Stimulated activated effector memory CD8-positive, alpha-beta T cell treated with anti-CD3 and anti-CD28 coated beads, Interleukin-12 subunit alpha, Interleukin-12 subunit beta, amount 100 ng/mL, for 72 hours (primary cell): ENCODE measurements around the gene MIA2.
"Not testable (repeated sequence)": the region's sequence is repeated elsewhere in the genome, so short reads cannot be mapped to it uniquely, and the experiment has no call there.

ENCODE experiments used
- ATAC-seq: fragments of 150-1000 bp; cut with Tn5 transposase; 2 replicates; pipeline ENCODE4 v1.10.0; 2021
- DNase-seq, 2 donors: peaks; one replicate each; pipeline ENCODE4 v3.0.0; 2021 to 2022; ENCODE audit warnings: low spot score in 2 of 2
- H3K27ac Mint-ChIP-seq: one replicate; pipeline ENCODE4 v1.8.0; 2022; ENCODE audit warnings: mild to moderate bottlenecking, mixed read lengths
- H3K36me3 Mint-ChIP-seq: one replicate; pipeline ENCODE4 v1.8.0; 2022; ENCODE audit warnings: mild to moderate bottlenecking, mixed read lengths
- H3K4me1 Mint-ChIP-seq: one replicate; pipeline ENCODE4 v1.8.0; 2022; ENCODE audit warnings: mixed read lengths
- H3K4me3 Mint-ChIP-seq: one replicate; pipeline ENCODE4 v1.8.0; 2022; ENCODE audit warnings: mild to moderate bottlenecking, mixed read lengths
- H3K9me3 Mint-ChIP-seq: one replicate; pipeline ENCODE4 v1.8.0; 2022; ENCODE audit warnings: mixed read lengths

The MIA2 gene

DNA sequence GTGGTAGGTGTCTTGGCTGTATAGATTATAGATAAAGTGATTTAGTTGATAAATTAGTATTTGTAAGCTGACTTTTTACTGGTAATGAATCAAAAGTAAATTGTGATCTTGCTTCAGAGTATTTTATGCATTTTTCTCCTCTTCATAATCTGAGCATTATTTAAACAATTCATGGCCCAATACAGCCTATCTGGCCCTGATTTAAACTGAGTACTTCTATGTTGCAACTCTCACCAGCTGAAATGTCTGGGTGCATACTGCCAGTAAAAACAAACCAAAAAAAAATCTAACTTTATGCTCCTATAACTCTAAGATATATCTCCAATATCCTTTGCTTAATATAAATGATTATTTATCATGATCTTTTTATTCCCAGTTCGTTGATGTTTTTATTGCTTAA, 86.6 kb downstream of the MIA2 start:
- no peak overlapping the region for H3K4me3 Mint-ChIP-seq
- DNase-seq, result no peak
- no peaks in the 10 kb centered on the region for H3K4me1 Mint-ChIP-seq
- ATAC-seq, result no peak
- H3K36me3 Mint-ChIP-seq, result peaks cover 62% of the 10 kb centered on the region
- no peak overlapping the region for H3K27ac Mint-ChIP-seq
- no peaks in the 10 kb centered on the region for H3K9me3 Mint-ChIP-seq

GRCh38 chr14:39322807-39323206, 89.1 kb downstream of the MIA2 start:
- DNase-seq (no peak), ATAC-seq (no peak)
- Mint-ChIP-seq H3K4me1 (peaks cover 4% of the 10 kb centered on the region), H3K9me3 (no peaks in the 10 kb centered on the region), H3K4me3 (no peak overlapping the region), H3K36me3 (peaks cover 68% of the 10 kb centered on the region), H3K27ac (no peak overlapping the region)

- Mint-ChIP-seq H3K36me3 (peaks cover 74% of the 10 kb centered on the region), H3K27ac (no peak overlapping the region), H3K9me3 (no peaks in the 10 kb centered on the region), H3K4me1 (peaks cover 16% of the 10 kb centered on the region), H3K4me3 (no peak overlapping the region)
- ATAC-seq (no peak), DNase-seq (no peak)
Measured at GRCh38 chr14:39324097-39324496, 90.4 kb downstream of the MIA2 start.

DNA sequence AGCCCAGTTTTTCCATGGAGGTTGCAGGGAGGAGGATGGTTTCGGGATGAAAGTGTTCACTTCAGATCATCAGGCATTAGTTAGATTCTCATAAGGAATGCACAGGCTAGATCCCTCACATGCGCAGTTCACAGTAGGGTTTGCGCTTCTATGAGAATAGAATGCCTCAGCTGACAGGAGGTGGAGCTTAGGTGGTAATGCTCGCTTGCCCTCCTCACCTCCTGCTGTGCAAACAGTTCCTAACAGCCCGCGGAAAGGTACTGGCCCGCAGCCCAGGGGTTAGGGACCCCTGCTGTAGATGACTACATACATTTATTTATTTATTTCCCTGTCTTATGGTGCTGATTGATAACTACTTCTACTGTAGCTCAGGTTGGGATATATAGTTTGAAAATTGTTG, 105.3 kb downstream of the MIA2 start:
- Mint-ChIP-seq H3K4me3 (no peak overlapping the region), H3K4me1 (peaks cover 19% of the 10 kb centered on the region), H3K9me3 (no peaks in the 10 kb centered on the region), H3K27ac (no peak overlapping the region), H3K36me3 (peaks cover 57% of the 10 kb centered on the region)
- no peak for DNase-seq
- ATAC-seq, result no peak

- not testable (repeated sequence) for H3K4me3 Mint-ChIP-seq, H3K9me3 Mint-ChIP-seq, DNase-seq, H3K27ac Mint-ChIP-seq, ATAC-seq
- H3K36me3 Mint-ChIP-seq, result peaks cover 56% of the 10 kb centered on the region
- H3K4me1 Mint-ChIP-seq, result peaks cover 19% of the 10 kb centered on the region
Measured at GRCh38 chr14:39341126-39341525, 107.4 kb downstream of the MIA2 start.

DNA sequence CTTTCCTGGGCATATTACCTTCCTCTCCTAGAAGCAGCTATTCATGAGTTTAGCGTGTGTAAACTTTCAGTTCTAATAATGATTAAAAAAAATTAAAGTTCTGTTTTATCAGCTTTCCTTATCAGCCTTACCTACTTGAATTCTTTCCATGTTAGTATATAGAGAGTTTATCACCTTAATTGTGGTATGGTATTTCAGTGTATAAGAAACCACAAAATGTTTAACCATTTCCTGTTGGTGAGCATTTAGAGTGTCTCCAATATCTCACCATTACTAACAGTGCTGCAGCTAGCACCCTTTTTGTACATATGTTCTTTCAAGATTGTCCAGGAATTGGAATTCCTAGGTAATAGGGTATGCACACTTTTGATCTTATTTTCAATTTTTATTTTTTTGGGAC, 109.1 kb downstream of the MIA2 start:
- Mint-ChIP-seq H3K36me3 (peaks cover 57% of the 10 kb centered on the region), H3K4me1 (peaks cover 19% of the 10 kb centered on the region), H3K9me3 (no peaks in the 10 kb centered on the region), H3K27ac (peak overlapping the region; percentile 46), H3K4me3 (no peak overlapping the region)
- DNase-seq (no peak), ATAC-seq (peak; percentile 80)

- Mint-ChIP-seq H3K4me1 (peaks cover 19% of the 10 kb centered on the region), H3K9me3 (no peaks in the 10 kb centered on the region), H3K4me3 (no peak overlapping the region), H3K27ac (no peak overlapping the region), H3K36me3 (peaks cover 59% of the 10 kb centered on the region)
- no peak for DNase-seq
- no peak for ATAC-seq
Measured at GRCh38 chr14:39343614-39344013, 109.9 kb downstream of the MIA2 start.

GRCh38 chr14:39350866-39351265, 117.2 kb downstream of the MIA2 start:
- Mint-ChIP-seq H3K4me1 (no peaks in the 10 kb centered on the region), H3K9me3 (peaks cover 6% of the 10 kb centered on the region), H3K27ac (no peak overlapping the region), H3K4me3 (no peak overlapping the region), H3K36me3 (peaks cover 51% of the 10 kb centered on the region)
- DNase-seq (no peak), ATAC-seq (no peak)

- Mint-ChIP-seq H3K36me3 (peaks cover 45% of the 10 kb centered on the region), H3K4me1 (peaks cover 6% of the 10 kb centered on the region), H3K9me3 (peaks cover 8% of the 10 kb centered on the region), H3K27ac (no peak overlapping the region), H3K4me3 (no peak overlapping the region)
- no peak for DNase-seq
- ATAC-seq, result no peak
Measured at GRCh38 chr14:39351708-39352107, 118.0 kb downstream of the MIA2 start.

- H3K36me3 Mint-ChIP-seq, H3K27ac Mint-ChIP-seq, H3K9me3 Mint-ChIP-seq, H3K4me3 Mint-ChIP-seq, DNase-seq, ATAC-seq: not testable (repeated sequence)
- H3K4me1 Mint-ChIP-seq, result peaks cover 33% of the 10 kb centered on the region
Measured at GRCh38 chr14:39359069-39359468, 125.4 kb downstream of the MIA2 start.

DNA sequence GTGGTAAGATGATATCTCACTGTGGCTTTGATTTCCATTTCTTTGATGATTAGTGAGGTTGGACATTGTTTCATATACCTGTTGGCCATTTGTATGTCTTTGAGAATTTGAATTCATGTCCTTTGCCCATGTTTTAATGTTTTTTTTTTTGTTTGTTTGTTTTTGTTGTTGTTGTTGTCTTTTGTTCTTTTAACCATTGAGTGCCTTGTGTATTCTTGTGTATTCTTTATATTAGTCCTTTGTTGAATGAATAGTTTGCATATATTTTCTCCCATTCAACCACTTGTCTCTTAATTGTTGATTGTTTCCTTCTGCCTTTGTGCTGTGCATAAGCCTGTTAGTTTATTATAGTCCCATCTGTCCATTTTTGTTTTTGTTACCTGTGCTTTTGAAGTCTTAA, 126.6 kb downstream of the MIA2 start:
- Mint-ChIP-seq H3K36me3 (peaks cover 15% of the 10 kb centered on the region), H3K4me1 (peaks cover 34% of the 10 kb centered on the region), H3K27ac (no peak overlapping the region), H3K9me3 (peaks cover 11% of the 10 kb centered on the region), H3K4me3 (no peak overlapping the region)
- no peak for DNase-seq
- no peak for ATAC-seq

DNA sequence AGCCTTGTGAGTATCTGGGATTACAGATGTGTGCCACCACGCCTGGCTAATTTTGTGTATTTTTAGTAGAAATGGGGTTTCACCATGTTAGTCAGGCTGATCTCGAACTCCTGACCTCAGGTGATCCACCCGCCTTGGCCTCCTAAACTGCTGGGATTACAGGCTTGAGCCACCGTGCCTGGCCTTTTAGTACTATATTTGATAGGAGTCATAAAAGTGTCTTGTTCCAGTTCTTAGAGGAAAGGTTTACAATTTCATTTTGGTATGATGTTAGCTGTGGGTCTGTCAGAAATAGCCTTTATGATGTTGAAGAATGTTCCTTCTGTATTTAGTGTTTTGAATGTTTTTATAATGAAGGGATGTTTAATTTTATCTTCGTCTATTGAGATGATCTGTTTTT, 127.8 kb downstream of the MIA2 start:
- Mint-ChIP-seq H3K36me3 (peaks cover 22% of the 10 kb centered on the region), H3K27ac (peak overlapping the region; percentile 49)

GRCh38 chr14:39364509-39364908, 130.8 kb downstream of the MIA2 start:
- Mint-ChIP-seq H3K9me3 (peaks cover 14% of the 10 kb centered on the region), H3K27ac (no peak overlapping the region), H3K4me3 (no peak overlapping the region), H3K36me3 (peaks cover 29% of the 10 kb centered on the region), H3K4me1 (peaks cover 27% of the 10 kb centered on the region)
- ATAC-seq (no peak), DNase-seq (no peak)

More for the DNA sequence above, 127.8 kb downstream of the MIA2 start:
- H3K9me3 Mint-ChIP-seq, result peaks cover 14% of the 10 kb centered on the region
- H3K4me3 Mint-ChIP-seq, DNase-seq, ATAC-seq: not testable (repeated sequence)
- H3K4me1 Mint-ChIP-seq, result peaks cover 41% of the 10 kb centered on the region

DNA sequence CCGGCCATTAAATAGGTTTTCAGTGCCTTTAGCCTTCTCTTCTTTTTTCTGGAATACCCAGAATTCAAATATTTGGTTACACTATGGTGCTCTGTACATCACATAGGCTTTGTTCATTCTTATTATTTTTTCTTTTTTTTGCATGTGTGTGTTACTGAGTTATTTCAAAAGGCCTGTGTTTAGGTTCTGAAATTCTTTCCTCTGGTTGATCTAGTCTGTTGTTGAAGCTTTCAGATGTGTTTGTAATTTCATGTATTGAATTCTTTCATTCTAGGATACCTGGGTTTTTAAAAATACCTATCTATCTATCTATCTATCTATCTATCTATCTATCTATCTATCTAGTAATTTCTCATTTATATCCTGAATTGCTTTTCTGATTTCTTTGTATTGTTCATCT, 131.6 kb downstream of the MIA2 start:
- H3K4me1 Mint-ChIP-seq, result peaks cover 21% of the 10 kb centered on the region

DNA sequence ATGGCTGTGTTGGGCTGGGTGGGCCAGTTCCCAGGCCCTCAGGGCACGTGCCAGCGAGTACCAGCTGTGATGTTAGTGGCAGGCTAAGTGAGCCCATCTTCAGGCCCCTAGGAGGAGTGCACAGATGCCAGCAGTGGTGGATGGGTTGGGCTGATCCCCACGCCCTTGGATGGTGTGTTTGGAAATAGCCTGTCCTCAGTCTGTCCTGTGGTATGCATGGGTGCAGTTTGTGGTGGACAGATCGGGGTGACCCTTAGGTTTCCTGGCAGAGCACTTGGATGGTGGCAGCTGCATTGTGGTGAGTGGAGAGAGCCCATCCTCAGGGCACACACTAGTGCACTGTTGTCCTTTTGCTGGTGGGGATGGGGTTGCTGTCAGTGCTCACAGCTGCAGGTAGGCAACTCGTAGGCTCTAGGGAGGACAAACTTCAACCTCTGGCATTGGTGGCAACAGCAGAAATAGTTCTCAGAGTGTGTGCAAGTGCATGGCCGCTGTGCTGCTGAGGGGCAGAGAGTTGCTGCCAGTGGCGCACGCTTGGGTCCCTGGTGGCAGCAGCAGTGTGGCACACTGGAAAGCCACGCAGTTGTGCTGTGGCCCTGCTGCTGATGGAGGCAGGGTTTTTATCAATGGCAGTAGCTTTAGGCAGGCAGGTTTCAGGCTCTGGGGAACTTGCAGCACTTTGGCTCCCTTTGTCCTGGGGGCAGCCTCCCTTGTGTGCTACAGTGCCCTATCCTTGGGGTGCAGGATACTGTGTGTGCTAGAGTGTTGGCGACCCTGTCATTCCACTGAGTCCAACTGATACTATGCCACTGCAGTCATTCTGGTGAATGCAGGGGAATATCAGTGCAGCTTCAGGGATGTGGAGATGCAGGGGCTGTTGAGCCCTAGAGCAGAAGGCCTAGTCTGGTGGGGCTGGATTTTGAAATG, 133.0 kb downstream of the MIA2 start:
- Mint-ChIP-seq H3K27ac (no peak overlapping the region), H3K9me3 (peaks cover 14% of the 10 kb centered on the region), H3K36me3 (peaks cover 37% of the 10 kb centered on the region), H3K4me3 (no peak overlapping the region), H3K4me1 (peaks cover 17% of the 10 kb centered on the region)
- ATAC-seq, result no peak
- no peak for DNase-seq

More for the DNA sequence above, 131.6 kb downstream of the MIA2 start:
- H3K4me3 Mint-ChIP-seq, result no peak overlapping the region
- H3K9me3 Mint-ChIP-seq, result peaks cover 14% of the 10 kb centered on the region
- H3K36me3 Mint-ChIP-seq, result peaks cover 32% of the 10 kb centered on the region
- DNase-seq, result no peak
- ATAC-seq, result no peak
- H3K27ac Mint-ChIP-seq, result no peak overlapping the region

DNA sequence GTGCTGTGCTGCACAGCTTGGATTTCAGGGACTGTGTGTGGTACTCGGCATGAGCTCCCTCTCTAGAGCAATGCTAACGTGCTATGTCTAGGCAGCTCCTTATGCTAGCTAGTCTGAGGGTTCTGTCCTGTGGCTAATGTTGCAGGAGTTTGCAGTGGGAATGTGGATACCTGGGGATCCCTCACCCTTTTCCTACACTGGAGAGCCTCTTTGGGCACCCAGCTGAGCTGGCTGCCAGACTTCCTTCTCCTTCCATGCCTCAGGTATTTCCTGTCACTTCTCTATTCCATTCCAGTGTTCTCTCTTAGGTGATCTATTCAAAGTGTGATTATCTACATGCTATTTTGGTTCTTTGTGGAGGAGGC, 133.7 kb downstream of the MIA2 start:
- H3K9me3 Mint-ChIP-seq, result peaks cover 14% of the 10 kb centered on the region
- ATAC-seq (no peak), DNase-seq (no peak)
- H3K27ac Mint-ChIP-seq, result no peak overlapping the region
- H3K36me3 Mint-ChIP-seq, result peaks cover 37% of the 10 kb centered on the region
- no peak overlapping the region for H3K4me3 Mint-ChIP-seq
- H3K4me1 Mint-ChIP-seq, result peaks cover 17% of the 10 kb centered on the region
